CD4-positive, alpha-beta T cell treated with Interleukin-2 at 100 ng/mL for 4 hours (primary cell): Measurements from ENCODE around the gene SHMT1.
A peak's percentile ranks its signal among the peaks of the same experiment; 100 is the strongest.
"Not testable (repeated sequence)": the region's sequence is repeated elsewhere in the genome, so short reads cannot be mapped to it uniquely, and the experiment has no call there.

Source experiments
- DNase-seq: peaks from one replicate; pipeline ENCODE4 v3.0.0-alpha.2; 2020; ENCODE audit warnings: low spot score

SHMT1 gene

DNA sequence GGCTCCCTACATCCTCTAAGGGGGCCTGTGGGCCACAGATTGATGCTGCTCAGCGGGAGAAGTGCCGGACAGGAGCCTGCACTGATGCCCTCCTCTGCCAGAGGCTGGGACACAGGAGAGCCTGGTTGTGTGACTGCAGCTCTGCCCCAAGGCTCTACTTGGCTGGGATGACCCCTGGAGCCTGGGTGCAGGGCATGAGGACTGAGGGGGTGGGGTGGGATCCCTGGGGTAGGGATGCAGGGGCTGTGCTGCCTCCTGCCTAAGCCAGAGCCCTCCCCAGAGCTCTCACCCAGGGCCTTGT, 14.8 kb upstream of the SHMT1 start:
- no peak for DNase-seq

DNA sequence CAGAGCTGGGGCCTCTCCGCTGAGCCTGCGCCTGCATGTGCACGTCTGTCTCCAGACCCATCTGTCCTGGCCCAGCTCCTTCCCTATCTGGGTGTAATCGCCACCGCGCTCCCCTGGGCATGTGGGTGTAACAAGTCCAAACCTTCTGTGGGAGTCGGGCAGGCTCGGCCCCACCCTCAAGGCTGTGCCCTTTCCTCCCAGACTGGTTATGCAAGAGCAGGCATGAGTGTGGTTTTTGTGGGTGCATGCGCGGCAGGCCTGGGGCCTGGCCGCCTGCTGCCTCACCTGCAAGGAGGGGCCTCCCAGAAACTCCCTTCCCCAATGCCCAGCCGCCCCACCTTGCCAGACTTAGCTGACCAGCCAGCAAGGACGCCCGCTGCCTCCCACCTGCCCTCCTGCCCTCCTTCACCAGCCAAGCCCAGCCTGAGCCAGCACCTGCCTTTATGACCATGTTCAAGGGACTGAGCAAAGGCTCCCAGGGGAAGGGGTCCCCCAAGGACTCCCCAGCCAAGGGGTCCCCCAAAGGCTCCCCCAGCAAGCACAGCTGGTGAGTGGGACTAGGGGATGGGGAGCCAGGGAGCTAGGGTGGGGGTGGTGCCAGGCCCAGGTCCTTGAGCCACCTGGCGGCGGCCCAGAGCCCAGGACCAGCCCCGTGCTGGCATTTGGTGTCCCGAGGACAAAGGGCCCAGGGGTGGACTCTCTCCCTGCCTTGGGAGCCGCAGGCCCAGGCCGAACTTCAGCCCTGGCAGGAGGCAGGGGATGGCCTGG, 14.3 kb upstream of the SHMT1 start, which contains the start of gene EVPLL:
Gene EVPLL, plus strand, starts transcription at position 342 of the 768 bp plus-strand sequence. CDS start 3,160 bp downstream, outside the sequence.
- DNase-seq: no peak

DNA sequence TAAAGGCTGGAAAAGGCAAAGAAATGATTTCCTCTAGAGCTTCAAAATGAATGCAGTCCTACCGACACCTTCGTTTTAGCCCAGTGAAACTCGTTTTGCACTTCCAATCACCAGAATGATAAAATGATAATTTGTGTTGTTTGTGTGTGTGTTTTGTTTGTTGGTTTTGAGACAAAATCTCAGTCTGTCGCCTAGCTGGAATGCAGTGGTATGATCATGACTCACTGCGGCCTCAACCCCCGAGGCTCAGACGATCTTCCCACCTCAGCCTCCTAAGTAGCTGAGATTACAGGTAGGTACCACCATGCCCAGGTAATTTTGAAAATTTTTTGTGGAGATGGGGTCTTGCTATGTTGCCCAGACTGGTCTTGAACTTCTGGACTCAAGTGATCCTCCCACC, 10.9 kb upstream of the SHMT1 start:
- DNase-seq: no peak

DNA sequence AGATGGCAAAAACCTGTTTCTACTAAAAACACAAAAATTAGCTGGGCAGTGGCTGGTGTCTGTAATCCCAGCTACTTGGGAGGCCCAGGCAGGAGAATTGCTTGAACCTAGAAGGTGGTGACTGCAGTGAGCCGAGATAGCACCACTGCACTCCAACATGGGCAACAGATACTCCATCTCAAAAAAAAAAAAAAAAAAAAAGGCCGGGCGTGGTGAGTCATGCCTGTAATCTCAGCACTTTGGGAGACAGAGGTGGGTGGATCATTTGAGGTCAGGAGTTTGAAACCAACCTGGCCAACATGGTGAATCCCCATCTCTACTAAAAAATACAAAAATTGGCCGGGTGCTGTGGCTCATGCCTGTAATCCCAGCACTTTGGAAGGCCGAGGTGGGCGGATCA, 9.8 kb upstream of the SHMT1 start:
- DNase-seq: not testable (repeated sequence)

DNA sequence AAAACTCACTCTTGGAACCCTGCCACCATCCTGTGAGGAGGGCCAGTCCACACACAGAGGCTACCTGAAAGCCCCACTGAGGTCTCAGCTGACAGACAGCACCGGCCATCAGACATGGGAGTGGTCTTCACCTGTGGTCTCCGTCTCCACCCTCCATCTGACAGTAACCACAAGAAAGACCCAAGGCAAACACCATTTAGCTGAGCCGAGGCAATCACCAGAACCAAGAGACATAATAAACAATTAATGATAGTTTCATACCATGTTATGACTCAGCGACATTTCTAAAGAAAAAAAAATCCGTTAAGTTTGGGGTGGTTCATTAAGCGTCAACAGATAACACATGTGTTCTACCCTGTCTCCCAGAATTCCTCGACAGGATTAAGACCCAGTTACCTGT, 8.1 kb upstream of the SHMT1 start:
- DNase-seq: no peak

DNA sequence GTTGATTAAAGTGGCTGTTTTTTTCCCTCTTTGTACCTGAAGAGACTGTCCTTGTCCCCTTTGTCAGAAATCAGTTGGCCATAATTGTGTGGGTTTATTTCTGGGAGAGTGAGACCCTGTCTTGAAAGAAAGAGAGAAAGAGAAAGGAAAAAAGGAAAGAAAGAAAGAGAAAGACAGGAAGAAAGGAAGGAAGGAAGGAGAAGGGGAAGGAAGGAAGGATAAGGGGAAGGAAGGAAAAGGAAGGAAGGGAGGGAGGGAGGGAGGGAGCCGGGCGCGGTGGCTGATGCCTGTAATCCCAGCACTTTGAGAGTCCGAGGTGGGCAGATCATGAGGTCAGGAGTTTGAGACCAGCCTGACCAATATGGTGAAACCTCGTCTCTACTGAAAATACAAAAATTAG, 7.4 kb upstream of the SHMT1 start:
- DNase-seq: no peak

DNA sequence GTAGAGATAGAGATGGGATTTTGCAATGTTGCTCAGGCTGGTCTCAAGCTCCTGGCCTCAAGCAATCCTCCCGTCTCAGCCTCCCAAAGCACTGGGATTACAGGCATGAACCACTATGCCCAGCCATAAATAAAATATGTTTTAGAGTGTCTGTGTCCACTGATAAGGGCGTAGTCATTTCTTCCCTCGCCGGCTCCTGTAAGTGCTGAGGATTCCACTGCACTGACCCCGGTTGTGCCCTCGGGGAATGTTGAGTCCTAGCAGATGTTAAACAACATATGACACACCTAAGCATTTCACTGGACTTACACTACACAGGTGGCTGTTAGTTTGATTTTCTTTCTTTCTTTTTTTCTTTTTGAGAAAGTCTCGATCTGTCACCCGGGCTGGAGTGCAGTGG, 5.6 kb upstream of the SHMT1 start:
- DNase-seq: no peak

DNA sequence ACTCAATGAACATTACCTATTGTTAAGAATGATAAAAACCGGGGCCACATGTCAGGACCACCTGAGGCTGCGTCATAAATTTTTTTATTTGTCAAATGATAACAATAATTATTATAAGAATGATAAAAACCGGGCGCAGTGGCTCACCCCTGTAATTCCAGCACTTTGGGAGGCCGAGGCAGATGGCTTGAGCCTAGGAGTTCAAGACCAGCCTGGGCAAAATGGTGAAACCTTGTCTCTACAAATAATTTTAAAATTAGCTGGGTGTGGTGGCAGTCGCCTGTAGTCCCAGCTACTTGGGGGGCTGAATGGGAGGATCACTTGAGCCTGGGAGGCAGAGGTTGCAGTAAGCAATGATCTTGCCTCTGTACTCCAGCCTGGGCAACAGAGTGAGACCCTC, 816 bp upstream of the SHMT1 start:
- no peak for DNase-seq

DNA sequence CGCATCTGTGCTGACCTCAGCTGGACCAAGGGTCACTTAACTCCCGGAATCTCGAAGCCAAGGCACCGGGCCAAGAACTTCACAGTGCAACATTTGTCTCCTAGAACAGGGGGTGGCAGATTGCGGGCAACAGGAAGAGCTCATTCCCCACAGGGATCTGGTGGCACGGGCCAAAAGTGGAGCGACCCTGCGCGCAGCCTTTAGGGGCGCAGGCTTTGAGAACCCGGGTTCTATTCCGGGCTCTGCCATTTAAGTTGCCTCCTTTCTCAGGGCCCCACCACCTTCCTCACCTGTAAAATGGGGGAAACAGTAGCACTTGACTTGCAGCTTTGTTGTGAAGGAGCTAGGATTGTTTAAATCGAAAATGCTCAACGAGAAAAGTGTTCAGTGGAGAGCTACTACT, 651 bp downstream of the SHMT1 start:
- DNase-seq: peak; percentile 2

DNA sequence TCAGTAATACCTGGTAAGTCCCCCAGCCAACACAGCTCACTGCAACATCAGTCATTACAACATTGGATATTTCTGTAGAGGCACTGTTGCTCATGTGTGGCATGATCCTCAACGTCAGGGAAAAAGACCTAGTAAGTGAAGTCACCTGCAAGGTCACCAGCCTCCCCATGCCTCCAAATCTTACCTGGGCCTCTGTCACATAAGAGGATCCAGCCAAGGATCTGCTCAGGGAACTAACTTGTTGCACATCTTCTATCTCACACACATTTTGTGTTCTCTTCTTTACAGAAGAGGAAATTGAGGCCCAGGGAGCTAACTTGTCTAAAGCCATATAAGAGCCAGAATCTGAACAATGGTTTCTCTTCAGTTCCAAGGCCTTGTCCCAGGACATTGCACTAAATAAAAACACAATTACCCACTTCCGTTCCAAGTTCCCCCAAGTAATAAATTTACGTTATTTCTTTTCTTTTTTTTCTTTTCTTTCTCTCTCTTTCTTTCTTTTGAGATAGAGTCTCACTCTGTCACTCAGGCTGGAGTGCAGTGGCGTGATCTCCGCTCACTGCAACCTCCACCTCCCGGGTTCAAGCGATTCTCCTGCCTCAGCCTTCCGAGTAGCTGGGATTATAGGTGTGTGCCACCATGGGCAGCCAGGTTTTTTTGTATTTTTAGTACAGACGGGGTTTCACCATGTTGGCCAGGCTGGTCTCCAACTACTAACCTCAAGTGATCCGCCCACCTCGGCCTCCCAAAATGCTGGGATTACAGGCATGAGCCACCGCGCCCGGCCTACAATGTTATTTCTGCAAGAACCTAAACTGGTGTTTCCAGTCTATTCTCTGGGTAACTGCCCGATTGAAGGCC, 1.3 kb downstream of the SHMT1 start:
- no peak for DNase-seq

DNA sequence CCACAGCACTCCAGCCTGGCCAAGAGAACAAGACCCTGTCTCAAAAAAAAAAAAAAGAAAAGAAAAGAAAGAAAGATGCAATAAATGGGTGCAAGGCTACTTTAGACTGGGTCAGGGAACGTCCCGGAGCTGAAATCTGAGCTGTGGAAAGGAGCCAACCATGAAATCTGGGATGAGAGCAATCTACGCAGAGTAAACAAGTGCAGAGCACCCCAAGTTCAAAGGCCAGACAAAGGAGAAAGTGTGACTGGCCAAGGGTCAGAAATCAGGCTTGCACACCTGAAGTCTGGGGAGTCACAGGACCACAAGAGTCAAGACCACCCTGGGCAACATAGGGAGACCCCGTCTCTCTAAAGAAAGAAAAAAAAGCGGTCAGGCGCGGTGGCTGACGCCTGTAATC, 2.8 kb downstream of the SHMT1 start:
- no peak for DNase-seq

DNA sequence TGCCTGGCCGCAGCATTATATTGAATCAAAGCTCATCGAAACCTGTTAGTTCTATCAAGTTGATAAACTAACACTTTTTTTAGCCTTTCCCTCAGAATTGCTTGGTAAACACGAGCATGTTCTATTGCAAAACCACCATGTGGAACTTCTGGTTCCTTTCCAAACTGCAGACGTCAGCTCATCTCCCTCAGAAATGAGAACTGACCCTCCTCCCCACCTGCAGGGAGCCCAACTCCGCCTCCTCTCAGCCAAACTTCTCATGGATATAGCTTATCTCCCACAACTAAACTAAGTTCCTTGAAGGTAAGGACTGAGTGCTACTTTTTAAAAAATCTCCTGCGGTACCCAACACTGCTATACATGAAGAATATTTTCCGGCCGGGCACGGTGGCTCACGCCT, 6.7 kb downstream of the SHMT1 start:
- no peak for DNase-seq

DNA sequence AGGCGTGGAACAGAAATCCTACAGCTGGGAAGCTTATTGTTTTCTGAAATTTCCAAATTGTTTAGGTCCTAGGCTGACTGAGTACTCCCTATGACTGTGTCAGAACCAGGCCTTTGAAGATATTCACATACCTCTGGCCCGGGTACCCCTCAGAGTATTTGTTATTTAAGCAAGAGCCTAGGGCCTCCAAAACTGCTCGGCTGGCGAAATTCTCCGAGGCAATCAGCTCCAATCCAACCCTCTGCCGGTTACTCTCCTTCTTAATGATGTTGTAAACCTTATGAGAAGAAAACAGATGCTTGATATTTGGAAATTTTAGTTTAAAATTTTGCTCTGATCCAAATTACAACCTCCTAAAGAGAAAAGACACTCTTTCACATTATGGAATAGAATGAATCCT, 9.8 kb downstream of the SHMT1 start:
- no peak for DNase-seq

DNA sequence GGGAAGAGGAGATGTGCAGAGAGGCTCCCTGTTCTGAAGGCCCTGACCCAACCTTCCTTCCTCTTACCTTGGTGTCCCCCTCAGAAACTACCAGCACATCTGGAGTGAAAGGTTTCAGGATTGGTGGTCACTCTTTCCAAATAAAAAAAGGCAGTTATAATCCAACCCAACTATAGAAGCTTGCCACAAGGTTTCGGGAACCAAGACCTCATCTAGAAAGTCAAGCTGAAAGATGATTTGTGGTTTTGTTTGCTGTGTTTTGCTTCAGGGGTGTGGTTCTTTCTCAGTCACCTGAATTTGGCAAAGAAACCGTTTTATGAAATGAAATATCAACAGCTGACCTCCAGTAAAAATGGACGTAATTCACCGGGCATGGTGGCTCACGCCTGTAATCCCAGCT, 19.3 kb downstream of the SHMT1 start:
- no peak for DNase-seq

DNA sequence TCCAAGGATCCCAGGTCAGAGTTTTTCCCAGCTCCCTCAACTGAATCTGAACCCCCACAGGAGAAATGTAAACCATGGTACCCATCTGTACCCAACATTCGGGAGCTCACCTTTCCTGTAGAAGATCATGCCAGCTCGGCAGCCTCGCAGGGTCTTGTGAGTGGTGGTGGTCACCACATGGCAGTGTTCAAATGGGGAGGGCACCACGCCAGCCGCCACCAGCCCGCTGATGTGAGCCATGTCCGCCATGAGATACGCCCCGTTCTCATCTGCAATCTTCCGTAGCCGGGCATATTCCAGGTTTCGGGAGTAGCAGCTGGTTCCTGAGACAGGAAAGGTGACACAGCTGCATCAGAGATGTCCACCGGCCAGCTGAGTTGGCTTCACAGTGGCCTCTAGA, 23.4 kb downstream of the SHMT1 start:
- no peak for DNase-seq

DNA sequence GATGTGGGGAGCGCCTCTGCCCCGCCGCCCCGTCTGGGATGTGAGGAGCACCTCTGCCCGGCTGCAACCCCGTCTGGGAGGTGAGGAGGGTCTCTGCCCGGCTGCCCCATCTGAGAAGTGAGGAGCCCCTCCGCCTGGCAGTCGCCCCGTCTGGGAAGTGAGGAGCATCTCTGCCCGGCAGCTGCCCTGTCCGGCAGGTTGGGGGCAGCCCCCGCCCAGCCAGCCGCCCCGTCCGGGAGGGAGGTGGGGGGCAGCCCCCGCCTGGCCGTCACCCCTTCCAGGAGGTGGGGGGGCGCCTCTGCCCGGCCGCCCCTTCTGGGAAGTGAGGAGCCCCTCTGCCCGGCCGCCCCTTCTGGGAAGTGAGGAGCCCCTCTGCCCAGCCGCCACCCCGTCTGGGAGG, 25.2 kb downstream of the SHMT1 start:
- not testable (repeated sequence) for DNase-seq

DNA sequence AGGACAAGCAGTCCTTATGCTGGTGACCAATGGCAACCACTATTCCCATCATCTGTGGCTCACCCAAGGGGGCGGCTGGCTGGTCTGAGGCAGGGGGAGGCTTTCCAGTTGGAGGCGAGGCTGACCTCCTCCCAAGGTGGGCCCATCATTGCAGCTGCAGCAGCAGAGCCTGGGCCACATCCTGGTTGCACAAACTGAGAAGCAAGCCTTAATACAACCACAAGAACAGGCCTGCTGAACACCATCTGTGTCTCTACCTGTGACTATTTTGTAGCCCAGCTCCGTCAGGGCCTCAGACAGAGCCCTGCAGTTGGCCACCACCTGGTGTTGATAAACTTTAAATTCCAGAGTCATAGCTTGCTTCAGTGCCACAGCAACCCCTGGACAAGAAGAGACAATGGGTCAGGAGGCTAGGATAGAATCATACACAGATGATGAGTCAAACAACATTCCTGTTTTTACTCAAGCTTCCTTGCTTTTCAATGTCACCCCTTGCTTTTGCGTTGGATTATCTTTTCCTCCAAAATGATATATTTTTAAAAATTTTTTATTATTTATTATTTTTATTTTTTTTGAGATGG, 30.4 kb downstream of the SHMT1 start:
- DNase-seq: no peak

DNA sequence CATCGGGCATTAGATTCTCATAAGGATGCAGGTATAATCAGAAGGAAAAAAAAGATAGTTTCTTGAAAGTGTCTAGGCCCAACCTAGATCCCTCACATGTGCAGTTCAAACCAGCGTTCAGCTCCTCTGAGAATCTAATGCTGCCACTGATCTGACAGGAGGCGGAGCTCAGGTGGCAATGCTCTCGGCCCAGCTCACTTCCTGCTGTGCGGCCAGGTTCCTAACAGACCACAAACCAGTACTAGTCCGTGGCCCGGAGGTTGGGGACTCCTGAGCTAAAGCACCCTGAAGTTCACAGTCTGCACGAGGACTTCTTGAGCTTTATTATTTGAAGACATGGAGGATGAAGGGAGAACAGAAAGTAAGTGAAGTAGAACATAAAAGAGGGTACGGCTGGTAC, 31.5 kb downstream of the SHMT1 start:
- DNase-seq: peak; percentile 22

DNA sequence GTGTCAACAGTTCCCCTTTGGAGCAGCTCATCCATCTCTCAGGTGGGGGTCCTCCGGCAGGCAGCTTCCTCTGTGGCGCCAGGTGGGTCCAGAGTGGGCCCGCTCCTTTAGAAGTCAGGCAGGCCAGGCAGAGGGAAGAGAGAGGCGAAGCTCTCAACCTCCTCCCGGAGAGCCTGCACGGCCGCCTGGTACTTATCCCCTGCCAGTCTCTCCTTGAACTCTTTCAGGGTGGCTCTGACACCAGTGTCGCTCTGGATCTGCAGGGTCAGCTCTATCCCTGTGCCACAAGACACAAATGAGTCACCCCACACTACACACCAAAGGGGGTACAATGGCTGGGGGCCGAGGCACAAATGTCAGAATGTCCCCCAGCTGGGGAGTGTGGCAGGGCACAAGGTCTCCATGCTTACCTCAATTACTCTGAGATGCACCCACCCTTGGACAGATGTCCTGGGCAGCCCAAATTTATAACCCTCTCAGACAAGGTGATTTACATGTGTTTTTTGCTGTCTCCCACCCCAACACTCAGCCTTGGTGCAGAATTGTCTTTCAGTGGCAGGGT, 34.6 kb downstream of the SHMT1 start:
- DNase-seq: no peak

DNA sequence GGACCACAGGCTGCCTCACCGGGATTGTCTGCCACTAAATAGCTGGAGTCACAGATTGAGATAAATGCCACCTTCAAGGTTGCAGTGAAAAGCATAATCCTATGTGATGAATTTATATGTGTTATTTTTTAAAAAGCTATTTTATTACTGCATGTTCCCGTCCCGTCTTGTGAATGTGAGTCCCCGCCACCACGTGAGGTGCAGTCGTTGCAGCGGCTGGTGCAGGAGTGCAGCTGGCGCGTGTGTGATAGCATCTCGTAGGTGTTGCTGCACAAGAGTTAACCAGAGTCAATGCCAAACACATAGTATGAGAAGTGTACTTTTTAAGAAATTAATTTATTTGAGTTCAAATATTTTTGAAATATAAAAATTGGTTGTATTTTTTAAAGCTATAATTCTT, 35.8 kb downstream of the SHMT1 start:
- DNase-seq: no peak

DNA sequence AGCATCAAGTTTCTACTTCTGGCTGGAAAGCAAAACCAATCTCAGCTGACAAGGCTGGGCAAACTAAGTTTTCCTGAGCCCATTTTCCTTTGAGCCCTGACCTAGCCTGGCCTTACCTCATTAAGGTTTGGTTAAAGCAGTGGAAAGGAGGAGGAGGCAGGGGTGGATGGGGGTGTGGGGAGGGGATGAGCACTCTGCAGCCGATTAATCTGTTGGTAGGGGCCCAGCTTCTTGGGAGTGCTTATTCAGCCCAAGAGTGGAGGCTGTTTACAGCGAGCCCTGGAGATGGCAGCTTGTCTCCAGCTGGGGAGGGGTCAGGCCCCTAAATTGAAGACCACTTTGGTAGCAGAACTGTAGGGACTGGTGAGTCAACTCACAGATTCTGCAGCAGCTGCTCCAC, 36.3 kb downstream of the SHMT1 start:
- no peak for DNase-seq

DNA sequence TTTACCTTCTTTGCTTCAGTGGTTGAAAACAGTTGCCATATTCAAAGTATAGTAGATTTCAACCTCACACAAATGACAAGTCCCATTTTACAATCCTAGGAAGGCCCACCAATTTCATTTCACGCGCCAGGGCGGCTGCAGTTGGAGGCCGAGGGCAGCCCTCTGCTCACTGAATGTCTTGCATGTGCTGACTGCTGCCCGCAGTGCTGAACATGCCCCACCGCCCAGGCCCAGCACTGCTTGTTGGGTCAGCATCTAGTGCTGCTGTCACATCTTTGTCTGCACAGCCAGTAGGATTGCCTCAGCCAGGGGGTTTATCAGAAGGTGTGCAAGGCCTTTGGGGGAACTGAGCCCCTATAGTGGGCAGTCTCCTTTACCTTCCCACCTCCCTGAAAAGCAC, 36.8 kb downstream of the SHMT1 start:
- no peak for DNase-seq

DNA sequence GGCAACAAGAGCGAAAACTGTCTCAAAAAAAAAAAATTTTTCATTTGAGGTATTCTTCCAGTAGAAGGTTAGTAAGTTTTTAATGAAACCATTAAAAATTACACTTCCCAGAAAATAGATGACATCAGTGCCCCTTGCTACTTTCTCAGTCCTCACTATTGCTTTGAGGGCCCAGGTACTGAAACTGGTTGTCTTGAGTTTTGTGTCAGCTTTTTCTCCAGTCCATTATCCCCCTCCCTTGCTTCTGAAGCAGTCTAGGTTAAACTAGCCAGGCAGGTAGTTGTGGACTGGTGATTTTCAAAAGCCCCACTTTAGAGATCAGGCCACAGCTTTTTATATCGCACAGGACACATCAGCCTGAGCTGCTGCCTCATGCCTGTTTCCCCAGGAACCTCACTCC, 37.3 kb downstream of the SHMT1 start:
- no peak for DNase-seq
